GM12801 (cell line): ENCODE data around the gene ADAMTS16.

Experiments
- TF ChIP-seq, protein P1 (sequence below): IDR thresholded peaks from one replicate; pipeline ENCODE4 v1.5.1; 2011; ENCODE audit warnings: control low read depth; ENCODE audit not compliant: insufficient read length; ENCODE audit errors: extremely low read depth

ADAMTS16 gene

DNA sequence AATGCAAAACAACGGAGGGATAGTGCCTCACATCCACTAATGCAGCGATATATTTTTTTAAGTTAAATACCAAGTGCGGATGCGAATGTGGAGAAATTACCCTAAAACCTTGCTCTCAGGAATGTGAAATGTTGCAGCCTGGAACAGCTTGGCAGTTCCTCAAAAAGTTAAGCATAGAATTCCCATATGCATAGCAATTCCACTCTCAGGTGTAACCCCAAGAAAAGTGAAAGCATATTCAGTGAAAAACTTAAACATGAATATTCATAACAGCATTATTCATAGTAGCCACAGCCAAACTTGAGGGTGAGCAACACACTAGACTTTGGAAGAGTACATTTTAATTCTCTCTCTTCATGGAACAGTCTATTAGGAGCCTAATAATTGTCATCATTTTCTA, 199.1 kb downstream of the ADAMTS16 start:
- TF ChIP-seq, protein P1, sequence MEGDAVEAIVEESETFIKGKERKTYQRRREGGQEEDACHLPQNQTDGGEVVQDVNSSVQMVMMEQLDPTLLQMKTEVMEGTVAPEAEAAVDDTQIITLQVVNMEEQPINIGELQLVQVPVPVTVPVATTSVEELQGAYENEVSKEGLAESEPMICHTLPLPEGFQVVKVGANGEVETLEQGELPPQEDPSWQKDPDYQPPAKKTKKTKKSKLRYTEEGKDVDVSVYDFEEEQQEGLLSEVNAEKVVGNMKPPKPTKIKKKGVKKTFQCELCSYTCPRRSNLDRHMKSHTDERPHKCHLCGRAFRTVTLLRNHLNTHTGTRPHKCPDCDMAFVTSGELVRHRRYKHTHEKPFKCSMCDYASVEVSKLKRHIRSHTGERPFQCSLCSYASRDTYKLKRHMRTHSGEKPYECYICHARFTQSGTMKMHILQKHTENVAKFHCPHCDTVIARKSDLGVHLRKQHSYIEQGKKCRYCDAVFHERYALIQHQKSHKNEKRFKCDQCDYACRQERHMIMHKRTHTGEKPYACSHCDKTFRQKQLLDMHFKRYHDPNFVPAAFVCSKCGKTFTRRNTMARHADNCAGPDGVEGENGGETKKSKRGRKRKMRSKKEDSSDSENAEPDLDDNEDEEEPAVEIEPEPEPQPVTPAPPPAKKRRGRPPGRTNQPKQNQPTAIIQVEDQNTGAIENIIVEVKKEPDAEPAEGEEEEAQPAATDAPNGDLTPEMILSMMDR, result no peak

DNA sequence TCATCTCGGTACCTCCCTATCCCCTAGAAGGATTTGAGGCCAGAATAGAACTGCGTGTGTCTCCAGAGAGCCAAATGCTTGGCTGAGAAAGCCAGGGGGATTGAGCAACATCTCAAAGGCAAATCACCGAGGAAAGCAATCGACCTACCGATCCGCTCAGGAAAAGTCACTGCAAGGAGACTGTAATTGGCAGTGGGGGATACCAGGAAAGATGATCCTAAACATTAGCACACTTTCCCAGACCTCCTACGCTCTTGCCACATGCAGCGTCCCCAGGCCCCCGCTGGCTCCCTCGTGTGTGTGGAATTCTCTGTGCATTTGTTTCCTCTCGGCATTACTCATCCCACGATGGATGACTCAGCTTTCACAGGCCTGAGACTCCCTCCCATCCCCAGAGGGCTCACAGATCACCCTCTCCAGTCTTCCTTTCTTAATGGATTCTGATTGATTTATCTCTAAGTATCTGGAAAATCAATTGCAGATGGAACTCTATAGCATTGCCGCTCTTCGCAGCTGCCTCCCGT, 200.1 kb downstream of the ADAMTS16 start:
- TF ChIP-seq, protein P1, result no peak

DNA sequence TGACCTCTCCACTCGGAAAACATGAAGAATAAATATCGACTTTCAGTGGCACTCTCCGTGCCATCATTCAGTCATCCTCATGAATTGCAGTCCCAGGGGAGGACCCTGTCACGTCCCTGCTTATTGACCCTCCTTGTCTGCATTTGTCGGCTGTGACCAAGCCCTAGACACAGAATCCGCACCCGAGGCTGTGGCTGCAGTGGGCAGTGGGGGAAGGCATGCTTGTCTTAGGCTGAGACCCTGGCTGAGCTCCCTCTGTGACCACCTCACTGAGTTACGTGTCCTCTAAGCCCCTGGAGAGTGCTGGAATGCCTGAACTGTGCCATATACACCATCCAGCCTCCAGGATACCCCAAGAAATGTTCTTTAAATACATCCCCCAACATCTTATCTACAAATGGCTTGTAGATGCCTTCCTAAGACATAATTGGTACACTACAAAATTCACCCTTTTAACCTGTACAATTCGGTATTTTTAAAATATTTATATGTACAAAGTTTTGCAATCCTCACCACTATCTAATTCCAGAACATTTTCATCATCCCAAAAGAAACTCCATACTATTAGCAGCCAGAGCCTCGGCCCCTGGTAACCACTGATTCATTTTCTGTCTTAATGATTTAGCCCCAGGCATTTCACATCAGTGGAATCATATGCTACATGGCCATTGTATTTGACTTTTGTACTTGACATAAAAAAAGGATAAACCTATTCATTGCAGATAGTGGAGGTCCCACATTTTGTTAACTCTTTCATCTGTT, 201.6 kb downstream of the ADAMTS16 start:
- TF ChIP-seq, protein P1, result no peak

DNA sequence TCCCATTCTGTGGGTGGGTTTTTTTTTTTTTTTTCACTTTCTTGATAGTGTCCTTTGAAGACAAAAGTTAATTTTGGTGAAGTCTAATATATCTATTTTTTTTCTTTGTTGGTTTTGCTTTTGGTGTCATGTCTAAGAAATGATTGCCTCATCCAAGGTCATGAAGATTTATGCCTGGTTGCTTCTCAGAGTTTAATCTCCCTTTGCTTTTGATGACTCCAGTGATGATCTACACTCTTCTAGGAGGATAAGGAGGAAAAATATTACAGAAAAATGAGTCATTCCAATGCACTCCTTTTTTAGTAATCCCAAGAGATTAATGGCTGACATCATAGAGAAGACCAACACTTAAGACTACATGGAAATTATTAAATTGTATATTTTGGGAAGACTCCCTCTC, 202.7 kb downstream of the ADAMTS16 start:
- TF ChIP-seq, protein P1, result no peak

DNA sequence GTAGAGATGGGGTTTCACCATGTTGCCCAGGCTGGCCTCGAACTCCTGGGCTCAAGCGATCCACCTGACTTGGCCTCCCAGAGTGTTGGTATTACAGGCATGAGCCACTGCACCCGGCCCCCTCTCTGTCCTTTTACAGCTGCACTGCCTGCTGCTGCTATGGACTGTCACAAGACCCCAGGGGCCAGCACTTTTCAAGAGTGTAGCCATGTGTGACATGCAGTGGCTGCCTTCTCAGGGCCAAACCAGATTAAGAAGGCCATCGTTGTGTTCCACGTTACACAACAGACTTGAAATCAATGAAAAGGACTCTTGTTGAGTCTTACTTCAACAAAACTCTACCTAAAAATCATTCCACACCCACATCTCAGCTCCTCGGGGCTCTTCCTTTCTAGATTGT, 203.4 kb downstream of the ADAMTS16 start:
- TF ChIP-seq, protein P1, result no peak

DNA sequence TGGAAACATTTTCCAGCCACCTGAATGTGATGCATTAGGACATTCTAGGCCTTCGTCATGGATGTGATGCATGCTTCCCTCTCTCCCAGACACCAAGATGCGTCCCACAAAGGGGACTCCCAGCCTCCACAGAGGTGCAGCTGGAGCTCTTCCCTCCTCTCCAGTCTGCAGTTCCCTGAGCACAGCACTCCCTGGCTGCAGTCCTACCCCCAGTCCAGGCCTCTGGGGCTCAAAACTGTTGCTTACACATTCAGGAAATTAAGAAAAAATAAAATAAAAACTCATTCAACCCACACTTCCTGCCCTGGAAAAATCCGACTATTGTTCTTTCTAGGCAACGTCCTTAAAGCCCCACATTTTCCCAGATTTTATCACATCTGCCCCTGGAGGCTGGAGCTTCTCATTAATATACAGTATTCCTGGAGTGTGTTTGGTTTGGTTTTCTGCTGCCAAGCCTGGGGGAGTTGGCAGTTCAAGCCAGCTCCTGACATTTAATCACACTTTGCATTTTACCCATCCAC, 204.0 kb downstream of the ADAMTS16 start:
- TF ChIP-seq, protein P1, result no peak

DNA sequence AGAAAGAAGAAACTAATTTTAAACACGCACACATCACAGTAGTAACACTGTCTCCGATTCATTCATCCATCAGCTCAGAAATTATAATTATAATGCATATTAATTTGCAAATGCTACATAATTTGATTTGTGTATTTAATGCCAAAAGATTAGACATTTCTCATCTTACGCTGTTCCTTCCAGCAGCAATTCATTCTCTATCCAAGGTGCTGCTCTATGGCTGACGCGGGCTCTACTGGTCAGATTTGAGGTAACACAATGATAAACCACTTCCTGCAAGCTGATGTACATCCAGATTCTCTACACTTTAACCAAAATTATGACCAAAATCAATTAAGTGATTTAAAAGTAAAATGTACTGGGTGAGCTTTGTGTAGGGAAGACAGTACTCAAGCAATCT, 204.5 kb downstream of the ADAMTS16 start:
- TF ChIP-seq, protein P1, result no peak
